NCI-H2029 (cell line): ENCODE data around the gene EYA4.
"Not testable (repeated sequence)": the region's sequence is repeated elsewhere in the genome, so short reads cannot be mapped to it uniquely, and the experiment has no call there.

Source experiments
- DNase-seq: peaks from one replicate; lab custom pipeline; 2025; lab: John Stamatoyannopoulos, UW

The EYA4 gene

DNA sequence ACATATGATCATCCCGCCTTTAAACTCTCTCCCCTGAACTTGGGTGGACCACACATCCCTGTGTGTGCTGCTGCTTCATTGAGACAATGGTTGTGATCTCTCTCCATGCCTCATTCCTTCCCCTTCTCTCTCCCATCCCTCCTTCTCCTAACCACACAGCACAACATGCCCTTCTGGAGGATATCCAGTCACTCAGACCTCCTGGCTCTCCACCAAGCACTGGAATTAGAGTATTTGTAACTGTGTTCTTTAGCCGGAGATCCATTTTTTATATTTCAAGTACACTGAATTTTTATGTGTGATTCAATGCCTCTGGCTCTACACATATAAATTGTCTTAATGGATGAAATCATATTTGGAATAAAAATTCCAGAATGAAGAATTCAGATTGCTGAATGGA, 287.4 kb downstream of the EYA4 start:
- DNase-seq = no peak

DNA sequence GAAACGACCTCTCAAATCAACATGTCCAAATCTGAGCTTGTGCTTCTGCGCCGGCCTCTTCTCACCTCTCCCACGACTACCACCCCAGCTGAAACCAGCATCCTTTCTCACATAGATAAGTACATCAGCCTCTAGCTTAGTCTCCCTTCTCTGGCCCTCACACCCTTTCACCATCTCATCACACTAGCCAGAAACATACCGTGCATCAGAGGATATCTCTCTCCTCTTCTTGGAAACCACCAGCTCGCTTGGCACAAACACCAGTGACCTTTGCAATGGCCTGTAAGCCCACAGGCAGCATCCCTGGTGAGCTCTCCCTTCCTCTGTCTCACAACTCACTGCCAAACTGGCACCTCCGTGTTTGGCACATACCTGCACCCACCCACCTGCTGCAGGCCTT, 291.8 kb downstream of the EYA4 start:
- DNase-seq = no peak

DNA sequence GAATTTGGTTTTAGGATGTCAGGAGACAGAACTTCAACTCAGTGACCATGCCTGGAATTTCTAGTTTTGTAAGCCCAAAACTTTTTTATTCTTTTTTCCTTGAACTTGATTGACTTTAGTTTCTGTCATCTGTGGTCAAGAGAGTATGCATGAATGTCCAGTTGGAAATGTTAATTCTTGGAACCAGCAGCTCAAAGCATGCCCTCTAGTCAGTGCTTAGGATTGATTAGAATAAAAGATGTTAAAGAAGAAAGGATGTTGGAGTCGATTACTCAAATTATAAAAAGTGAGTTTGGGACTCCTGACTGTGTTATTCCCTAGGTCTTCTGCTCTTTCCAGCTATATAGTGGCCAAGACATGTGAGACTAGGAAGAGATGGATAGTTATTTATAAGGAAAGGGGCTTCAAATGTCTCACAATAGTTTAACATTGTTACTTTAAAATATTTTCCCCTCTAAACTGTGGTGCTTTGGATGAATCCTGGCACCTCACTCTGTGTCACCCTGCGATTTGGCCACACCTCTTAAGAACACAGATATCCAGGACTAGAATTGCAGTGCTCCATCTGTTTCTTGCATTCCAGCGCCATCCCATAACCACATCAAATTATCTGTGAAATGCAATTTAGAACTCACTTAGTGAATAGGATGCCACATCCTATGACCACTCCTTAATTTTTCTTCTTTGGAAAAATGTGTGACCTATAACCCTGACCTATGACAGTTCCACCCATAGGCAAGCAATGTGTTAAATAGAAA, 298.5 kb downstream of the EYA4 start:
- no peak for DNase-seq

DNA sequence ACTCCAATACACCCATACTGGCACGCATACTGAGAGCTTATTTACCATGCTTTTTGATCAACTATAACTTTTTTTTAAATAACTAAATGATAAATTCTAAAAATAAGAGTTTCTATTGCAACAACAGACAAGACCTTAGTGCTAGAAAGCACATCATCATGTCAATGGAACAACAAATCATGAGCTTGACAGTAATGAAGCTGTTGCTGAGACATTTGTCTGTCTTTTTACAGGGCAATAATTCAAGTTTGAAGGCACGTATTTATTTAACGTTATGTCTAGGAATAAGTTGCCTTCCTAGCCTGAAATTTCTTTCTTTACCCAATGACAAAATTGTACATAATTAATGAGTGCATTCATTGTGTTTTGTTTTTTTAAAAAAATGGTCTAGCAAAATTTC, 299.2 kb downstream of the EYA4 start:
- no peak for DNase-seq

DNA sequence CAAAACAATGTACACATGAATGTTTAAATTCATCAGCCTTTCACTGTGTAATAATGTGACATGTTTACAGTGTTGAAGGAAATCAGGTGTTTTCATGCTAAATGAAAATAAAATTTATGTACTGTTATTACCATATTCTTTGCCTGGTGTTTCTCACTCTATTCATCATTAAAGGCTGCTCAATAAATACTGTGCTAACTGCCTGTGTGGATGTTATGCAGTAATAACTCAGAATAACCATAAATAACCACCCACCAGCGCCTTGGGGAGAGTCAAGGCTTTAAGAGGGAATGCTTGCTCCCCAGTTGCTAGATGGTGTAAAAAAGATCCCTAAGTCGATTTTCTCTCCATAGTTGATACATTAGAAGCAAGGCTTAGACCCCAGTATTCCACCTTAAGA, 299.9 kb downstream of the EYA4 start:
- no peak for DNase-seq

DNA sequence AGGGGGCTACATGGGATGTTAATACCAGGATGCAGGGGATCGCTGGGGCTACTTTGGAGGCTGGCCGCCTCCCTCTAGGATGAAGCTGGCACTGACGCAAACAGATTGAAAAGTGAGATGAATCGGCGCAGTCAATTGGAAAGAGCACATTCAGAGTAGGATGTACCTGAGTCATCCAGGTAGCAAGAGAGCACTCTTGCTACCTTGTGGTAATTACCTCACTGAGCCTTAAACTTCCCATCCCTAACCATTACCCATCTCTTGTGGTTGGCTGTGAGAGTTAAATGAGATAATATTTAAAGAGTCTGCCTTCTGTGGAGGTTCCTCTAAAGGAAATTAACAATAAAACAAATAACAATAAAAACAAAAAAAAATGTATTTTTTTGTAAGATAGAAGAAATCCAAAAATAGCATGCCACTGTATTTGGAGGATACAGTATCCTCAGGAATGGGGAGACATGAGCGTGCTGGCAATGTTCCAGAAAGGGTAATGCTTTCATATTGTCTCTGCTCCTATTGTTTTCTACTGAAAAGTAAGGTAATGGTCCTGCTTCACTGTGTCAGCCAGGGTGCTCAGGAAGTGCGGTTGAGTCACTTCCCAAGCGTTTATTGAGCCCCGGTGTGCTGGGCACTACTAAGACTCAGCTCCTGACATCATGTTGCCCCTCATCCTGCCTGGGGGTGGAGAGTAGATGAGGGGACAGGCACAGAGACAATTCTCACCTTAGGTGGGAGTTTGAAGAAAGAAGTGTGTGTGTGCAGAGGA, 301.1 kb downstream of the EYA4 start:
- no peak for DNase-seq

DNA sequence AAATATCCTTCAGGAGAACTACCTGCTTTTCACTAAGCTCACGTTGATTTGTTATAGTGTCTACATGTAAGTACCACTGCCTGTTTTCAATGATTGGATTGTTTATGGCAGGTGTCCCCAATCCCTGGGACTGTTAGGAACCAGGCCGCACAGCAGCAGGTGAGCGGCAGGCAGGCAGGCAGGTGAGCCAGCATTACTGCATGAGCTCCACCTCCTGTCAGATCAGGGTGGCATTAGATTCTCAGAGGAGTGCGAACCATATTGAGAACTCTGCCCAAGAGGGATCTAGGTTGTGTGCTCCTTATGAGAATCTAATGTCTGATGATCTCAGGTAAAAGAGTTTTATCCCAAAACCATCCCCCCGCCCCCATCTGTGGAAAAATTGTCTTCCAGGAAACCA, 303.3 kb downstream of the EYA4 start:
- no peak for DNase-seq

DNA sequence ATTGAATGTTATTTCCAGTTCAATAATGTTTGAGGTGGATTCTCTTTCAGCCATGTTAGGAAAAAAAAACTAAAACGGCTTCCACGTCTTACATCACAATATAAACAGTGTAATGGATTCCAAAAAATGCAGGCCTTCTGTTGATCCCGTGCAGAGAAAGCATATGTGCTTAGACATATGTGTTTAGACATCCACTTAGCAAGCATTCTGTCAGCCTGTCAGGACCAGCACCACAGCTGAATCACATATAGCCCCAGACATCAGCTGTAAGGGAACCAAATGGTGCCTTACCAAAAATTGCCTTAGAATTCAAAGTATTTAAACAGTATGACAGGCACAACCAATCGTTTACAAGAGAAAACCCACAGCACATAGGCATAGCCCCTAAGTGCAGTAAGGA, 304.9 kb downstream of the EYA4 start:
- DNase-seq = no peak

DNA sequence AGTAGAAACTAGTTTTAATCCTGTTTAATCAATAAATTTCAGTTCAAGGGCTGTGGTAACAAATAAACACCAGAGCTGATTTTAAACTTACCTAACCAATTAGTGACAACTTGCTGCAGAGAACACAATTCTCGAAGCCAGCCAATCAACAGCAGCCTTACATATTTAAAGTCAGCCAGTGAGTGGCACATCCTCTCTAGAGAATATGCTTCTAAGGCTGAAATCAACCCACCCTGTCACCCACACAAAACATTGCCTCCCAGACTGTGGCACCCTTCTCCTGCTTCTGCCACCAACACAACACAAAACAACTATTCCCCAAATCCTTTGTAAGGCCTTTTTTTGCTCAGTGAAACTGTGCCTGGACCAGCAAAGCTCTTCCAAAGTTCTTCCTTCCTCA, 306.0 kb downstream of the EYA4 start:
- no peak for DNase-seq

DNA sequence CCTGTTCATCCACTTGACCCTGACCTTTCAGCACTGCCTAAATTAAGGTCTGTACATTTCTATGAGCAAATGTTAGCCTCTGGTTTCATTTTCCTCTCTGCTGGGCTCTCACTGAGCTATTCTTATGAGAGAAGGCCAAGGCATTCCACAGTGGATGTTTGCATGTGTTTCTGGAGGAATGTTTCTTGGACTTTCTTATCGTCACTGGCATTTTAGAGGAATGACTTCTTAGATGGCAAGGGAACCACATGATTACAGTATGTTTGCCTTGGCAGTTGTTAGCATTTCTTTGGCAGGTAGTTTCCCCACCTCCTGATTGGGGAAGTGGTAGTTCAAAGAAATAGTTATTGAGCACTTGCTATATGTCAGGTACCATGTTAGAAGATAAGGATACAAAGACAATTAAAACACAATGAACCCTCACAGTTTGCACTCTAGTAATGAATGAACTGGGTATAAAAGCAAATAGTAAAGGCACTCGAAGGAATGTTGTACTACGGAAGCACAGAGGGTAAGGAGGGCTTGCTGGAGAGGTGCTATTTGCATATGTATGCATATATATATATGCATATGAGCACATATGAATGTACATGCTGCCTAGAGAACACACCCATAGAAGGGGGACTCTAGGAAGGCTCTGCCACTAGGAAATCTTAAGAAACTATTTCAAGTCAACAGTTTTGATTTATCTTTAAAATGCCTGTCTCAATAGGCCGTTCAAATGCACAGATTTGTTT, 307.4 kb downstream of the EYA4 start:
- DNase-seq = no peak

DNA sequence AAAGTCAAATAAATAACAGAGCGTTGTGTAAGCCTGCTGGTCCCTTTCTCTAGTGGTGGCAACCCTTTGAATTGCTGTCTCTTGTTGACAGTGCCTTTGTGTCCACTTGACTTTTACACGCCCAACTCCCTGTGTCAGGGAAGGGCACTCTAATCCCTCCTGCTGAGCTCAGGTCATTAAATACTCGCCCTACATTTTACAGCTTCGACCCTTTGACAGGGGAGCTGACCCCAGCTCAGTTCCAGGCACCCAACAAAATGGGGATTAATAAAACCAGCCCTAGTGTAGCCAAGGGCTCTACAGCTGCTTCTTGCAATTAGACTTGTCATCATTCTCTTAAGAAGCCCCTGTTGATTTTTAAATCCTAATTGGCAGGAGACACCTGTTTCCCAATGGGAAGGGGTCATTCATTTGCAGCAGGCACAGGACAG, 308.2 kb downstream of the EYA4 start:
- no peak for DNase-seq

DNA sequence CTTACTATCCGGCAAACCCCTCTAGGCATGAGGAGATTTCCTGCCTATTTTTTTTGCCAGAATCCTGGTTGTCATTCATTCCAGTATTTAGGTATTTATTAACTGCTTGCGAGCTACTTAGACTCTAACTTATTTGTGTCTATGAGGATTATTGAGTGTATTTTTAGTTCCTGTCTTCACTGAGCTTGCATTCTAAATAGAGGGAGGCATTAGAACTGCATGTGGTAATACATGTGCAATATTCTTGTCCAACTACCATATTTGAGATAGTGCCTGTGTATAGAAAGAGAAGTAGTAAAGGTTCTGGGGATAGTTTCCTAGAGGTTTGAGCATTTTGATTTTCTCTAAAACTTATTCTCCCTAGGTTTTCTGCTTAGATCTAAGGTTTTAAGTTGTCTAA, 308.9 kb downstream of the EYA4 start:
- no peak for DNase-seq

DNA sequence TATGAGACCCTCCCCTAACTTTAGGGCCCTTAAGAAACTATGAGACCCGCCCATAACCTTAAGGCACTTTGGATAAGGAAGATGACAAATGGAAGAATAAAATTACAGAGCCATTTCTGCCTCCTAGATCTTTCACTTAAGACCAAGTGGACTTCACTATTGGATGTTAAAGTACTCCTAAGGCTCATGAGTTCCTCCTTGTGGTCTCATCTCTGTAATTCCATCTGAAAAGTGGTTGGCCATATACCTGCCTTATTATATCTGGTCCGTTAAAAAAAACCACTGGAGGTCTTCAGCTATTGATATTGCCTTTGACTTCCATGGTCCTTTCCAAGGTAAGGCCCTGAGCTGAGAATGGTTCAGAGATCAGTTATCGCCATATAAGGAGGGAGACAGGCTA, 310.3 kb downstream of the EYA4 start:
- no peak for DNase-seq

DNA sequence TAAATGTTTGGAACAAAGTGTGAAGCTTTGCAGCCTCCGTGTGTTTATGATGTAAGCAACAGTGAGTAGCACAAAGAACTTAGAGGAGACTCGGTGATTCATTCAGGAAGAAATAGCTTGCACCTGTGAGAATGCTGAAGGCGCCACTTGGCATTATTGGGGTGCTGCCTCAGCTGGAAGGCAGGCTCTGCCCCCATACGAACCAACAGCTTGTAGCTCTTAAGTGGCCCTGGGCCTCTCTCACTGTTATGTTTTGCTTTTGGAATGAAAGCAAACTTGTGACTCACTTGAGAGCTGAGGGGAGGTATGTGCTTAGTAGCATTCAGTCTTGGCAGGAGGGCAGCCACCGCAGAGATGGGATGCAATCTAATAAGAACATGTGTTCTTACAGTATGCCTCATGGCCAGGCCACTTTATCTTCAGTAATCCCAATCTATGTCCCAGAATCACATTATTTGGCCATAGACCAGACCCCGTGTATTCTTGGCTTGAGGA, 310.7 kb downstream of the EYA4 start:
- DNase-seq = no peak

DNA sequence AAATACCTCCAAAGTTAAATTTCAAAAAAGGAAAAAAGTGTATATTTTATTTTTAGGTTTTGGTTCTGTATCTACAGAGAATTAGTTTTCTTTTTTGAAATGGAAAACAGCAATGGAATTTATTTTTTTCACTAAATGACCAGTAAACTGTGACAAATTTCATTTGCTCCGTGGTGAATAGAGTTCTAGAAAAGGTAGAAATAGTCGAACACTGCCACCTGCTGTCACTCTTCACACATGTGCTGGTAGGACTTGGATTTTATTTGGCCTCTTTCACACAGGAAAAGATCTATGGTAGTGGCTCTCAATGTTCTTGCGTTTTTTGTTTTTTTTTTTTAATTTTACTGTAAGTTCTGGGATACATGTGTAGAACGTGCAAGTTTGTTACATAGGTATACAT, 312.5 kb downstream of the EYA4 start:
- no peak for DNase-seq

DNA sequence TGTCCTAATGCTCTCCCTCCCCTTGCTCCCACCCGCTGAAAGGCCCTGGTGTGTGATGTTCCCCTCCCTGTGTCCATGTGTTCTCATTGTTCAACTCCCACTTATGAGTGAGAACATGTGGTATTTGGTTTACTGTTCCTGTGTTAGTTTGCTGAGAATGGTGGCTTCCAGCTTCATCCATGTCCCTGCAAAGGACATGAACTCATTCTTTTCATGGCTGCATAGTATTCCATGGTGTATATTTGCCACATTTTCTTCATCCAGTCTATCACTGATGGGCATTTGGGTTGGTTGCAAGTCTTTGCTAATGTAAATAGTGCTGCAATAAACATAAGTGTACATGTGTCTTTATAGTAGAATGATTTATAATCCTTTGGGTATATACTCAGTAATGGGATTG, 313.0 kb downstream of the EYA4 start:
- DNase-seq = not testable (repeated sequence)

DNA sequence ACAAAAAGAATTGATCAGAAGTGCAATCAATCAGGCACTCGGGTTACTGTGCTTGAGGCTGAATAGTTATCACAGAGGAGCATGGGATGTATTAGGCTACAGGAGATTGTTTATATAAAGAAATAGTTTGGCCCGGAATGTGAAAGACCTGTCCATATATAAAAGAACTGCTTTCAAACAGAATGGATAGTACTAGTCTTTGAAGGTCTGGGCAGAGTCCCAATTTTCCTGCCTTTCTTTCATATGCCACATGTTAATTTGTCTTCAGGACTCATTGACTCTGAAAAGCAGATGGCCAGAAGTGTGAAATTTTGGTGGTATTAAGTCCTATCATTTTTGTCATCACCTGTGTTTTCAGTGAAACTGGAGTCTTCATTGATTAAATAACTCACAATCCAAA, 314.5 kb downstream of the EYA4 start:
- no peak for DNase-seq

DNA sequence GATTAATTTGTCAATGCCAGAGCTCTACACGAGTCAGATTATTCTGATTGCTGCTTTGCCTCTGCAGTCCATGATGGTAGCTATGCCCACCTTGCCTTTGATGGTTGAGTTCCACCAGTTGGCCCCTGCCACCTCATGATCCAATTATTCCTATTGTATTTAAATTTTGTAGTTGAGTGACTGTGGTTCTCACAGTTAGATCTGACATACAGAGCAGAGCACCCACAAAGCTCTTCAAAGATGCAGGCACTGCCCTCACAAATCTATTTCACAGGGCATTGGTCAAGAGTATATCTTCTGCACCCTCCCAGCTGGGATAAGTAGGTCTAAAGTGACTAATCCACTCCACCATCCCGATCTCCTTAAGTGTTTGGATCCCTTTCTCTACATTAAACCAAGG, 318.8 kb downstream of the EYA4 start:
- no peak for DNase-seq

DNA sequence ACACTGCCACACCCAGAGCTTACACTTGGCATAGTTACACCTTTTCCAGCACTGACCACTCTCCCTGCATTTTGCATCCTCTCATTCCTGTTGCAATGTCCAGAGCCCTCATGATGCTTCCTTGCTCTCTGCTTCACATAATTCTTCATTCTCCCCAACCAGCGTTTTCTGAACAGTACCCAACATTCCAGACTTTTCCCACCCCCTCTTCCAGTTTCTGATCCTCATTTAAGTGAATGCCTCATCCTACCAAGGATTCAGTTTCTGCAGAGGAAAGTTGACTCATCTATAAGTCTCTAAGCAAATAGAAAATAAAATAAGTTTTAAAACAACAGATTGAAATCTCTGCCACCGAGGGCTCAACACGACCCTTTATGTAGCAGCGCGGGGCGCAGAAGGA, 326.5 kb downstream of the EYA4 start:
- no peak for DNase-seq

DNA sequence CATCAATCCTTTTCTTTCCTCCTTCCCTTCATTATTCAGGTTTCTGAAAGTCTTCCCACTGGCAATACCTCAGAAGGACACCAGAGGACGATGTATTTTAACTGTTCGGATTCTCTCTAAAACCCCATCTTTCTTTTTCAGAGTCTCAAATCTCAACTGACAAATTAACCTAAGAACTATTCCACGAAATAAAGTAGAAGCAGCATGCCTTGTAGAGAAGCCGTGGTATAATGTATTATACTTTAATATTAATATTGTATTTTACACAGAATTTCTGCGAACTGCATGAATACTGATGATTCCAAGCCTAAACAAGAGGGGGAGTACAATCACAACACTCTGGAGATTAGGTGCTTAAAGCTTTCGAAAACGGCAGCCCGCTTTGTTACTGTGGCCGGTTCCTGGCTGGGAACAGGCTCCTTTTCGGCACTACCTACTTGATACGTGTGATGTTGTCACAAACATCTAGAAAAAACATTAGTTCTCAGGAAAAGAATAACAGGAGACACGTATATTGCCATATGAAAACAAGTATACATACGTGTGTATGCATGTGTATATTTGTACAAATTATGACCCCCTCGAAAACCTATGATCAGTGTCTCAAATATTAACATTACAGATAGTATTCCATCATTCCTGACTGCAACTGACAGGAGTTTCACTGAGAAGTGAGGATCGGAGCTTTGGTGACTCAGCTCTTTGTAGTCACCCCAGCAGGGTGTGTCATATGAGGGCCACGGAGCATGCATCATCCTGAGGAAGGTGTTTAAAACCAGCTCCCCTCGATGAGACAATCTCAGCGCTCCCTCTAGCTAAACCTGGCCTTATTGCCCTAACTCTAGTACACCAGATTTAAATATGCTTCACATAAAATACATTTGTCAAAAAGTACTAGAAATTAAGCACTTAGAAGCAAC, 328.1 kb downstream of the EYA4 start:
- no peak for DNase-seq

DNA sequence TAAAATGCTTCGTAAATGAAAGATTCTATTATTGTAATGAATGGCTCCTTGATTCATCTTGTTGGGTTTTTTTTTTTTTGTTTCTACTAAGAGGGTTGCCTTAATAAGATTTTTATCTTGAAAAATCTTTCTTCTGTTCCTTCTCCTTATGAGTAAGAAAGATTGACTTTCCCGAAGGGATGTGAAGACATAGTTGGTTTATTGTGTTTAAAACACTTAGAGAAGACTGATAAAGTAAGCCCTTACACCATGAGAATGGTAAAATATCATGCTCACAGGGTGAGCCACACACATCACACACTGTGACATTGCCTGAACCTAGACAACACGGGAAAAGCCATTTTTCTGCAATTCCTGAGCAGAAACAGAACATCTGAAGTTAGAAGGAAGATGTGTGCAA, 330.5 kb downstream of the EYA4 start:
- no peak for DNase-seq

DNA sequence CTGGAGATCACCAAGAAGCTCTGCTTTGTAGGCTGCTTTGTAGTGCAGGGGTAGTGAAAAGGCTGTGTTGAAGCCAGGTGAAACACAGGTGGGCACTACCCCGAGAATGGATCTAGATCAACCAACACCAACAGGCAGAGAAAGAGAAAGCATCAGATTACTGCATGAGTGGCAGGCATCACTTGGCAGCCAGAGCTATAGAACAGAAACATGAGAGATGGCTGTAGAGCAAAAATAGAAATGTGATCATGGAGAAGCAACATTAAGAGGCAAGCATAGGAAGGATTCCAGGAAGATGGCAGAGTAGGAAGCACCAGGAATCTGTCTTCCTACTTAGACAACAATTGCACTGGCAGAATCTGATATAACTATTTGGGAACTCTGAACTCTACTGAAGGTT, 336.7 kb downstream of the EYA4 start:
- no peak for DNase-seq
